Ishikawa (cell line): ENCODE data around the gene MANEAL.

Experiments
- CEBPB ChIP-seq: IDR thresholded peaks from 2 replicates; pipeline ENCODE4 v1.6.1; 2012
- CREB1 ChIP-seq: IDR thresholded peaks from 2 replicates; pipeline ENCODE4 v1.6.1; 2012; ENCODE audit warnings: low read depth
- EGR1 ChIP-seq: IDR thresholded peaks from 2 replicates; pipeline ENCODE4 v1.6.1; 2012
- EP300 ChIP-seq: IDR thresholded peaks from 2 replicates; pipeline ENCODE4 v1.6.1; 2012; ENCODE audit warnings: borderline replicate concordance
- FOXM1 ChIP-seq: IDR thresholded peaks from 2 replicates; pipeline ENCODE4 v1.6.1; 2012; ENCODE audit warnings: low read depth, borderline replicate concordance
- NFIC ChIP-seq: IDR thresholded peaks from 2 replicates; pipeline ENCODE4 v1.6.1; 2012
- RAD21 ChIP-seq: IDR thresholded peaks from 2 replicates; pipeline ENCODE4 v1.6.1; 2012; ENCODE audit warnings: low read depth
- TAF1 ChIP-seq: IDR thresholded peaks from 2 replicates; pipeline ENCODE4 v1.6.1; 2012; ENCODE audit warnings: low read depth, mild to moderate bottlenecking
- TCF12 ChIP-seq: IDR thresholded peaks from 2 replicates; pipeline ENCODE4 v1.6.1; 2012; ENCODE audit warnings: low read depth
- TEAD4 ChIP-seq: IDR thresholded peaks from 2 replicates; pipeline ENCODE4 v1.6.1; 2012
- YY1 ChIP-seq: IDR thresholded peaks from 2 replicates; pipeline ENCODE4 v1.6.1; 2012; ENCODE audit warnings: low read depth
- ZBTB7A ChIP-seq: IDR thresholded peaks from 2 replicates; pipeline ENCODE4 v1.6.1; 2012; ENCODE audit warnings: low read depth
- TF ChIP-seq, protein P1 (sequence below): IDR thresholded peaks from 2 replicates; pipeline ENCODE4 v1.6.1; 2012
- TF ChIP-seq, protein P2 (sequence below): IDR thresholded peaks from 2 replicates; pipeline ENCODE4 v1.6.1; 2012; ENCODE audit warnings: low read depth, mild to moderate bottlenecking
- TF ChIP-seq, protein P3 (sequence below): IDR thresholded peaks from 2 replicates; pipeline ENCODE4 v1.6.1; 2012

The MANEAL gene

DNA sequence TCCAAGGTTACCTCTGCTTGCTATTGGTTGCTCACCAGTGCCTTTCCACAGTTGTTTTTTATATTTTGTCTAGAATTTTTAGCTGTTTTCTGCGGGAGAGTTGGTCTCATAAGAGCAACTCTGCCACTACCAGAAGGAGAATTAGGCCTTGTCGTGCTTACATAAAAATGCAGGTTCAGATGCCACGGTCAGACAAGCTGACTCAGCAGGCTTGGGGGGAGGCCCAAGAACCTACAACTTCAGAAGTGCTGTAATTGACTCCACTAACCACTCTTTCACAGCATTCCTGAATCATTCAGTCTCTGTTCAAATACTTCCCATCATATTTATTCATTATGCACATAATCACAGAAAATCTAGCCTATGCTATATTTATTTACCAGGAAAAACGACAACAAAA is 37.5 kb downstream of the MANEAL start:
- TF ChIP-seq TEAD4 (no peak), YY1 (no peak), CREB1 (no peak), CEBPB (no peak), RAD21 (no peak), FOXM1 (no peak), EP300 (no peak)

DNA sequence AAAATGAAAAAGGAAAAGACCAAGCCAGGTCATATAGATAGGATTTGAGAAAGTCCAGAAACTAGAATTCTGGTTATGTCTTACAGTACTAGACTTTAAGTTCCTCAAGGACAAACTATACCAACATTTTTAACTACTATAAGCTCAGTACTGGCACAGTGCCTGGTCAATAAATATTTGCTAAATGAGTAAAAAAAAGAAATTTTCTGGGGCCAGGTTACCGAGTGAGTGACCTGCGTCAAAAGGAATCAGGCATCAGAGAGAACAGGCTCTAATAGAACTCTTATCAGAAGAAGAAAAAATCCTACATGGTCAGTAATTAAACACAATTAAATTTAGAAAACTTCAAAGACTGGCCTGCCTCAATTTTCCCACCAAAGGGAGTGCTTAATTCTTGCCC is 38.2 kb downstream of the MANEAL start:
- no peak for TF ChIP-seq CREB1
- no peak for TF ChIP-seq ZBTB7A
- no peak for TF ChIP-seq YY1
- no peak for TF ChIP-seq TCF12
- TF ChIP-seq, protein P1, sequence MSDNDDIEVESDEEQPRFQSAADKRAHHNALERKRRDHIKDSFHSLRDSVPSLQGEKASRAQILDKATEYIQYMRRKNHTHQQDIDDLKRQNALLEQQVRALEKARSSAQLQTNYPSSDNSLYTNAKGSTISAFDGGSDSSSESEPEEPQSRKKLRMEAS = no peak
- no peak for TF ChIP-seq EP300
- TF ChIP-seq, protein P2, sequence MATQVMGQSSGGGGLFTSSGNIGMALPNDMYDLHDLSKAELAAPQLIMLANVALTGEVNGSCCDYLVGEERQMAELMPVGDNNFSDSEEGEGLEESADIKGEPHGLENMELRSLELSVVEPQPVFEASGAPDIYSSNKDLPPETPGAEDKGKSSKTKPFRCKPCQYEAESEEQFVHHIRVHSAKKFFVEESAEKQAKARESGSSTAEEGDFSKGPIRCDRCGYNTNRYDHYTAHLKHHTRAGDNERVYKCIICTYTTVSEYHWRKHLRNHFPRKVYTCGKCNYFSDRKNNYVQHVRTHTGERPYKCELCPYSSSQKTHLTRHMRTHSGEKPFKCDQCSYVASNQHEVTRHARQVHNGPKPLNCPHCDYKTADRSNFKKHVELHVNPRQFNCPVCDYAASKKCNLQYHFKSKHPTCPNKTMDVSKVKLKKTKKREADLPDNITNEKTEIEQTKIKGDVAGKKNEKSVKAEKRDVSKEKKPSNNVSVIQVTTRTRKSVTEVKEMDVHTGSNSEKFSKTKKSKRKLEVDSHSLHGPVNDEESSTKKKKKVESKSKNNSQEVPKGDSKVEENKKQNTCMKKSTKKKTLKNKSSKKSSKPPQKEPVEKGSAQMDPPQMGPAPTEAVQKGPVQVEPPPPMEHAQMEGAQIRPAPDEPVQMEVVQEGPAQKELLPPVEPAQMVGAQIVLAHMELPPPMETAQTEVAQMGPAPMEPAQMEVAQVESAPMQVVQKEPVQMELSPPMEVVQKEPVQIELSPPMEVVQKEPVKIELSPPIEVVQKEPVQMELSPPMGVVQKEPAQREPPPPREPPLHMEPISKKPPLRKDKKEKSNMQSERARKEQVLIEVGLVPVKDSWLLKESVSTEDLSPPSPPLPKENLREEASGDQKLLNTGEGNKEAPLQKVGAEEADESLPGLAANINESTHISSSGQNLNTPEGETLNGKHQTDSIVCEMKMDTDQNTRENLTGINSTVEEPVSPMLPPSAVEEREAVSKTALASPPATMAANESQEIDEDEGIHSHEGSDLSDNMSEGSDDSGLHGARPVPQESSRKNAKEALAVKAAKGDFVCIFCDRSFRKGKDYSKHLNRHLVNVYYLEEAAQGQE = no peak
- no peak for TF ChIP-seq EGR1
- TF ChIP-seq NFIC = no peak
- no peak for TF ChIP-seq TAF1

DNA sequence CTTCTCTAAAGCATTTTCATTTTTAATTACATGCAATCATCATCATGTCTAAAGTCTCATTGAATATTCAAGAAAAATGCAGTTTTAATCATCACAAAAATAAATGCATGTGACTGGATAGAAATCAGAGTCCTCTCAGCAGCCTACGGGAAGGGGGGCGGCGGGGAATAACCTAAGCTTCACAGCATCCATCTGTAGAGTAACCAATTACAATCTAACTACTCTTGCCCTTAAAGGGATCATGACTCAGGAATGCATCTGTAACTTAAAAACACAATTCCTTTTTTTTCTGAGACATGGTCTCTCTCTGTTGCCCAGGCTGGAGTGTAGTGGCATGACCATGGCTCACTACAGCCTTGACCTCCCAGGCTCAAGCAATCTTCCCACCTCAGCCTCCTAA is 43.1 kb downstream of the MANEAL start:
- TF ChIP-seq, protein P1 = no peak
- TF ChIP-seq CEBPB = no peak
- no peak for TF ChIP-seq FOXM1
- no peak for TF ChIP-seq TAF1
- no peak for TF ChIP-seq EGR1
- no peak for TF ChIP-seq CREB1
- TF ChIP-seq RAD21 = no peak
- TF ChIP-seq TCF12 = no peak
- no peak for TF ChIP-seq EP300
- TF ChIP-seq NFIC = no peak
- TF ChIP-seq, protein P3, sequence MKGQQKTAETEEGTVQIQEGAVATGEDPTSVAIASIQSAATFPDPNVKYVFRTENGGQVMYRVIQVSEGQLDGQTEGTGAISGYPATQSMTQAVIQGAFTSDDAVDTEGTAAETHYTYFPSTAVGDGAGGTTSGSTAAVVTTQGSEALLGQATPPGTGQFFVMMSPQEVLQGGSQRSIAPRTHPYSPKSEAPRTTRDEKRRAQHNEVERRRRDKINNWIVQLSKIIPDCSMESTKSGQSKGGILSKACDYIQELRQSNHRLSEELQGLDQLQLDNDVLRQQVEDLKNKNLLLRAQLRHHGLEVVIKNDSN = no peak
- TF ChIP-seq TEAD4 = no peak
- TF ChIP-seq ZBTB7A = no peak
- TF ChIP-seq, protein P2 = no peak
- no peak for TF ChIP-seq YY1

DNA sequence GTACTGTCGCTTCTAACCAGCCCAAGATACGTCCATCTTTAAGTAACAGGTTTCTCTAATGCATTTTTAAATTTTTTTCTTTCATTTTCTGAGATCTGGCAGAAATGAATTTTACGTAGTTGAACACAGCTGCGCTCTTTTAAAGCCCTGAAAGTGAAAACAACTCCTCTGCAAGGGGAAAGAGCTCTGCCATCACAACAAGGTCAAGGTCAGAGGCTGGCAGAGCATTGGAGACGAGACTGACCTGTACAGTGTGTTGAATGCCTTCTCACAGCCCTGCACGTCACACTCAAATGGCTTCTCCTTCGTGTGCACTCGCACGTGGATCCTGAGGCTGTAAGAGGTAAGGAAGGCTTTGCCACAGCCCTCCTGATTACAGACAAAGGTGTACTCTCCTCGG is 46.0 kb downstream of the MANEAL start:
- TF ChIP-seq NFIC = no peak
- TF ChIP-seq, protein P3 = no peak
- TF ChIP-seq, protein P1 = no peak
- no peak for TF ChIP-seq RAD21
- TF ChIP-seq, protein P2 = no peak
- no peak for TF ChIP-seq TAF1
- TF ChIP-seq FOXM1 = no peak
- TF ChIP-seq TEAD4 = no peak
- TF ChIP-seq YY1 = no peak
- no peak for TF ChIP-seq CEBPB
- TF ChIP-seq EGR1 = no peak

DNA sequence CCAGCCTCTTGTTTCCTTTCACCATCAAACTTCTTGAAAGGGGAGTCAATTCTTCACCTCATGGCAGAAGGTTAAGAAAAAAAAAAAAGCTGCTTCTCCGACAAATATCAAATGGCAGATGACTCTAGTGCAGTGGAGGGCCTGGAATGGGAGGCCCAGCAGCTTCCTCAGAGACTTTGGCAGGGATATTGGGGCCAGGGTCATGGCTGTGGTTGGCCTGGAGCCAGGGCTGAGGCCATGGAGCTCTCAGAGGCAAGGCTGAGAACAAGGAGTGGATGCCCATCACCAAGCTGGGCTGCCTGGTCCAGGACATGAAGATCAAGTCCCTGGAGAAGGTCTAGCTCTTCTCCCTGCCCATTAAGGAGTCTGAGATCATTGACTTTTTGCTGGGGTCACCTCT is 47.1 kb downstream of the MANEAL start:
- no peak for TF ChIP-seq TCF12
- no peak for TF ChIP-seq YY1
- no peak for TF ChIP-seq ZBTB7A
- TF ChIP-seq EGR1 = no peak
- TF ChIP-seq FOXM1 = no peak
- TF ChIP-seq NFIC = no peak
- TF ChIP-seq RAD21 = no peak
- no peak for TF ChIP-seq CREB1
- TF ChIP-seq CEBPB = no peak
- TF ChIP-seq TEAD4 = no peak
- TF ChIP-seq, protein P2 = no peak
- TF ChIP-seq EP300 = no peak
- no peak for TF ChIP-seq TAF1
- TF ChIP-seq, protein P1 = no peak
- TF ChIP-seq, protein P3 = no peak
